GM12872 (cell line): Measurements from ENCODE around the gene PATE1.

Experiments
- CTCF ChIP-seq: IDR thresholded peaks from 3 replicates; pipeline ENCODE4 v1.5.1; 2011; ENCODE audit warnings: low read depth, mild to moderate bottlenecking, low read length, moderate library complexity; ENCODE audit not compliant: insufficient read depth

The PATE1 gene

GRCh38 chr11:125743681-125744080, 2.4 kb upstream of the PATE1 start:
- TF ChIP-seq CTCF: no peak

GRCh38 chr11:125750629-125751028, 4.5 kb downstream of the PATE1 start:
- TF ChIP-seq CTCF: no peak

GRCh38 chr11:125756050-125756449, 10.0 kb downstream of the PATE1 start:
- no peak for TF ChIP-seq CTCF

GRCh38 chr11:125762445-125762844, 16.4 kb downstream of the PATE1 start:
- no peak for TF ChIP-seq CTCF

GRCh38 chr11:125763483-125763882, 17.4 kb downstream of the PATE1 start:
- no peak for TF ChIP-seq CTCF

- no peak for TF ChIP-seq CTCF
These were observed 20.2 kb downstream of the PATE1 start for GRCh38 chr11:125766251-125766650.

GRCh38 chr11:125768336-125769046, 22.4 kb downstream of the PATE1 start:
- TF ChIP-seq CTCF: no peak

GRCh38 chr11:125770583-125770982, 24.5 kb downstream of the PATE1 start:
- no peak for TF ChIP-seq CTCF
